HEK293T (cell line): ENCODE data around the gene TCEANC2.

ENCODE experiments used
- ARNT ChIP-seq: fragments of 450-650 bp; IDR thresholded peaks from 2 replicates; pipeline ENCODE4 v1.6.1; 2017; ENCODE audit warnings: mild to moderate bottlenecking
- BHLHE40 ChIP-seq: fragments of 450-650 bp; IDR thresholded peaks from 2 replicates; pipeline ENCODE4 v1.6.1; 2016; ENCODE audit warnings: mild to moderate bottlenecking, moderate library complexity, borderline replicate concordance
- CTBP1 ChIP-seq: fragments of 450-650 bp; IDR thresholded peaks from 2 replicates; pipeline ENCODE4 v1.6.1; 2016; ENCODE audit warnings: borderline replicate concordance
- FOXK2 ChIP-seq: fragments of 450-650 bp; IDR thresholded peaks from 2 replicates; pipeline ENCODE4 v1.6.1; 2016; ENCODE audit warnings: mild to moderate bottlenecking
- NFRKB ChIP-seq: fragments of 450-650 bp; IDR thresholded peaks from 2 replicates; pipeline ENCODE4 v1.6.1; 2016; ENCODE audit warnings: mild to moderate bottlenecking, moderate library complexity
- SP1 ChIP-seq: fragments of 450-650 bp; IDR thresholded peaks from 2 replicates; pipeline ENCODE4 v1.6.1; 2017
- SUZ12 ChIP-seq: fragments of 450-650 bp; IDR thresholded peaks from 2 replicates; pipeline ENCODE4 v1.6.1; 2016; ENCODE audit warnings: mild to moderate bottlenecking

DNA sequence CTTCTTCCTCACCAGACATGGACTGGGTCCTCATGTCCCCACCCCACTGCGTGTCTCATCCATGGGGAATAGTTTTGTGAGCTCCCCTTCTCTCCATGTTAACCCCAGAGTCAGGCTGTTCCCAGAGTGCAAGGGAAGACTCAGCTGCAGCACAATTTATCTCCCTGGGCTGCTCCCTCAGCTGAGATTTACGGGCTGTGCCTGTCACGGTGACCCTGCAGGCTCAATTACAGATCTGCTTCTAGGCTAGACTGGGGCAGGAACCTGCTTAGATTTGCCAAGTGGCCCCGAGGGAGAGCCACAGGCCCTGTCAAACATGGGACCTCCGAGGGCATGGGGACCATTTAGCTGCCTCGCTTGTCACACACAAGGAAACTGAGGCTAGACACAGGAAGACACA lies 61.5 kb downstream of the TCEANC2 start:
- TF ChIP-seq SUZ12 (no peak), FOXK2 (no peak), BHLHE40 (no peak), CTBP1 (no peak), SP1 (no peak), ARNT (no peak), NFRKB (no peak)
